ENCODE results near the gene TGIF2.
"Not testable (repeated sequence)": the region's sequence is repeated elsewhere in the genome, so short reads cannot be mapped to it uniquely, and the experiment has no call there.

DNA sequence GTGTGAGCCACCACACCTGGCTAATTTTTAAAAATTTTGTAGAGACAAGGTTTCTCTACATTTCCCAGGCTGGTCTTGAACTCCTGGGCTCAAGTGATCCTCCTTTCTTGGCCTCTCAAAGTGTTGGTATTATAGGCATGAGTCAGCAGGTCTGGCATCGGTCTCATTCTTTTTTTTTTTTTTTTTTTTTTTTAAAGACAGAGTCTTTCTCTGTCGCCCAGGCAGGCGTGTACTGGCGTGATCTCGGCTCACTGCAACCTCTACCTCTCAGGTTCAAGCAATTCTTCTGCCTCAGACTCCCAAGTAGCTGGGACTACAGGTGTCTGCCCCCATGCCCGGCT is 35.0 kb downstream of the TGIF2 start:
- not testable (repeated sequence) for TF ChIP-seq EZH2 (IDR thresholded peaks at IDR 0.05; ENCODE audit: low read depth, low read length, severe bottlenecking); POLR2A (IDR thresholded peaks at IDR 0.05; ENCODE audit: control extremely low read depth in 1 of 2, low read depth in 2 of 2, low read length in 2 of 2); ZNF274 (IDR thresholded peaks at IDR 0.05; ENCODE audit: borderline replicate concordance, extremely low read depth, low read length); SP1 (IDR thresholded peaks at IDR 0.05; ENCODE audit: low read depth, low read length); CREB1 (IDR thresholded peaks at IDR 0.05); EGR1 (IDR thresholded peaks at IDR 0.05; ENCODE audit: borderline replicate concordance, low read depth, low read length); YY1 (IDR thresholded peaks at IDR 0.05; ENCODE audit: low read depth, low read length)
- TF ChIP-seq, protein P1, sequence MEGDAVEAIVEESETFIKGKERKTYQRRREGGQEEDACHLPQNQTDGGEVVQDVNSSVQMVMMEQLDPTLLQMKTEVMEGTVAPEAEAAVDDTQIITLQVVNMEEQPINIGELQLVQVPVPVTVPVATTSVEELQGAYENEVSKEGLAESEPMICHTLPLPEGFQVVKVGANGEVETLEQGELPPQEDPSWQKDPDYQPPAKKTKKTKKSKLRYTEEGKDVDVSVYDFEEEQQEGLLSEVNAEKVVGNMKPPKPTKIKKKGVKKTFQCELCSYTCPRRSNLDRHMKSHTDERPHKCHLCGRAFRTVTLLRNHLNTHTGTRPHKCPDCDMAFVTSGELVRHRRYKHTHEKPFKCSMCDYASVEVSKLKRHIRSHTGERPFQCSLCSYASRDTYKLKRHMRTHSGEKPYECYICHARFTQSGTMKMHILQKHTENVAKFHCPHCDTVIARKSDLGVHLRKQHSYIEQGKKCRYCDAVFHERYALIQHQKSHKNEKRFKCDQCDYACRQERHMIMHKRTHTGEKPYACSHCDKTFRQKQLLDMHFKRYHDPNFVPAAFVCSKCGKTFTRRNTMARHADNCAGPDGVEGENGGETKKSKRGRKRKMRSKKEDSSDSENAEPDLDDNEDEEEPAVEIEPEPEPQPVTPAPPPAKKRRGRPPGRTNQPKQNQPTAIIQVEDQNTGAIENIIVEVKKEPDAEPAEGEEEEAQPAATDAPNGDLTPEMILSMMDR (IDR thresholded peaks at IDR 0.05; ENCODE audit: control extremely low read depth in 1 of 3, insufficient read depth in 1 of 3, low read depth in 1 of 3, low read length in 3 of 3) = not testable (repeated sequence)
